ENCODE measurements around the gene RAB3IP.

Gene RAB3IP

DNA sequence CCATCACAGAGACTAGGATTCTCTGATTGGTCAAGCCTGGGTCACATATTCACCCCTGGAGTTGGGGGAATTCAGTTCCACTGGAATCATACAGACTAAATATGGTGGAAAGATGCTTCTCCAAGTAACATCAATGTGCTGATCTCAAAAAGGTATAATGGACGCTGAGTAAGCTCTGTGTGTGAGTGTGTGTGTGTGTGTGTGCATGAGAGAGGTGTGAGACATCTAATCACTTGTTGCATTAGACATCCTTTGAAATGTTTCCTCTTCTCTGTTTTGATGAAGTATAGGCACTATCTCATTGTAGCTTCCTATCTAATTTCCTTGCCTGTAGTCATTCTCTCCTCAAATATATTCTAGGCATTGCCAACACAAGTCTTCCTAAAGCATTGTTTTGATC is 5.0 kb upstream of the RAB3IP start:
- Histone ChIP-seq H3K4me2 (ENCODE audit: low read length) (no peak overlapping the region), H3K4me1 (ENCODE audit: control insufficient read depth, low read length) (peaks cover 7% of the 10 kb centered on the region), H3K4me3 (ENCODE audit: low read length) (no peak overlapping the region), H3K9me3 (ENCODE audit: control insufficient read depth, insufficient read depth, low read length) (no peaks in the 10 kb centered on the region), H3K79me2 (ENCODE audit: control insufficient read depth, low read length) (no peaks in the 10 kb centered on the region), H3K27ac (ENCODE audit: low read depth, low read length) (no peak overlapping the region), H3F3A (ENCODE audit: control insufficient read depth, insufficient read depth) (no peaks in the 10 kb centered on the region), H3K36me3 (ENCODE audit: control insufficient read depth, low read length) (no peaks in the 10 kb centered on the region), H3K27me3 (ENCODE audit: control insufficient read depth, low read length) (peaks cover 9% of the 10 kb centered on the region; the same call in 1 of the 2 replicates), H4K20me1 (ENCODE audit: control insufficient read depth, insufficient read depth, low read depth, low read length) (no peaks in the 10 kb centered on the region), H3K9me2 (replicated peaks; ENCODE audit: control insufficient read depth, low read length) (no peaks in the 10 kb centered on the region)
- no peak for TF ChIP-seq EZH2phosphoT487 (IDR thresholded peaks at IDR 0.05; ENCODE audit: borderline replicate concordance, low read length)
- TF ChIP-seq, protein P1, sequence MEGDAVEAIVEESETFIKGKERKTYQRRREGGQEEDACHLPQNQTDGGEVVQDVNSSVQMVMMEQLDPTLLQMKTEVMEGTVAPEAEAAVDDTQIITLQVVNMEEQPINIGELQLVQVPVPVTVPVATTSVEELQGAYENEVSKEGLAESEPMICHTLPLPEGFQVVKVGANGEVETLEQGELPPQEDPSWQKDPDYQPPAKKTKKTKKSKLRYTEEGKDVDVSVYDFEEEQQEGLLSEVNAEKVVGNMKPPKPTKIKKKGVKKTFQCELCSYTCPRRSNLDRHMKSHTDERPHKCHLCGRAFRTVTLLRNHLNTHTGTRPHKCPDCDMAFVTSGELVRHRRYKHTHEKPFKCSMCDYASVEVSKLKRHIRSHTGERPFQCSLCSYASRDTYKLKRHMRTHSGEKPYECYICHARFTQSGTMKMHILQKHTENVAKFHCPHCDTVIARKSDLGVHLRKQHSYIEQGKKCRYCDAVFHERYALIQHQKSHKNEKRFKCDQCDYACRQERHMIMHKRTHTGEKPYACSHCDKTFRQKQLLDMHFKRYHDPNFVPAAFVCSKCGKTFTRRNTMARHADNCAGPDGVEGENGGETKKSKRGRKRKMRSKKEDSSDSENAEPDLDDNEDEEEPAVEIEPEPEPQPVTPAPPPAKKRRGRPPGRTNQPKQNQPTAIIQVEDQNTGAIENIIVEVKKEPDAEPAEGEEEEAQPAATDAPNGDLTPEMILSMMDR (IDR thresholded peaks at IDR 0.05; ENCODE audit: low read depth, low read length, poor library complexity, severe bottlenecking): no peak

DNA sequence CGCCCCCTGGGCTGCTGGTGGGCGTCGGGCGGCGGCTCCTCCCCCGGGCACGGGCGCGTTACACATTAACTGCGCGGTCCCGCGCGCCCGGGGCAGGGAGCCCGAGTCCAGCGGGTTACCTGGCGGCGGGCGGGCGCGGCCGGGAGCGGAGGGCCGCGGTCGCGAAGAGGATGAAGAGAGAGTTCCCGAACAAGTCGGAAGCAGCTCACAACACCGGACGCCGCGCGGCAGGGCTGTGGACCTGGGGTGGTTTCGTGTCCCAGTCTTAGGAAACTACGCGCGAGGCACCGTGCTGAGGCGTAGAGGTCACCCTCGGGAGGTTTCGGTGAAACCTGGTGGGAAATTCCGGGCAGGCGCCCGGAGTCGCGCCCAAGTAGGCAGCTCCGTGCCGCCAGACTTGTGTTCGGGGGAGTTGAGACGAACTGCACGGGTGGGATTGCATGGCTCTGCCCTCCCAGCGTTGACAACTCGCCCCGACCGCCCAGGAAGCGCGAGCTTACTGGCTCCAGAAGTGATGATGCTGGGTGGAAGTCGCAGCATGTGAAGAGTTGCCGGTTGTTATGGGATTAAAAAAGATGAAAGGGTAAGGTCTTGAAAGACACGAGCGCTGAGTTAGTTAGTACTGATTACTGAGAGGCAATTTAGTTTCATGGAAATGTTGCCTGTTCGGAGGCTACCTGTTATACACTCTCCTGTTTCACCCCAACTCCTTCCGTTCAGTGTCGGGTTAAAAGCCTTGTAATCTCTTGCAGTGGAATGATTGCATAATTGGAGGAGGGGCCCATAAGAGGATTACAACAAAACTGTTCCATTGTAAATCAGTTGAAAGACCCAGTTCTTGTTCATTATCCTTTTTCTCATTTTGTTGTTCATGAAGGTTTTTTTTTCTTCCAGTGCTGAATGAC is 879 bp downstream of the RAB3IP start:
- TF ChIP-seq, protein P1 (IDR thresholded peaks at IDR 0.05; ENCODE audit: low read depth, low read length, poor library complexity, severe bottlenecking): no peak
- TF ChIP-seq EZH2phosphoT487 (IDR thresholded peaks at IDR 0.05; ENCODE audit: borderline replicate concordance, low read length): no peak
- Histone ChIP-seq H3K4me2 (ENCODE audit: low read length) (peak overlapping the region; percentile 91), H3F3A (ENCODE audit: control insufficient read depth, insufficient read depth) (no peaks in the 10 kb centered on the region), H3K9me2 (replicated peaks; ENCODE audit: control insufficient read depth, low read length) (no peaks in the 10 kb centered on the region), H3K9me3 (ENCODE audit: control insufficient read depth, insufficient read depth, low read length) (no peaks in the 10 kb centered on the region), H4K20me1 (ENCODE audit: control insufficient read depth, insufficient read depth, low read depth, low read length) (peaks cover 14% of the 10 kb centered on the region), H3K27ac (ENCODE audit: low read depth, low read length) (peak overlapping the region; percentile 64), H3K4me3 (ENCODE audit: low read length) (peak overlapping the region; percentile 92), H3K4me1 (ENCODE audit: control insufficient read depth, low read length) (peaks cover 31% of the 10 kb centered on the region), H3K79me2 (ENCODE audit: control insufficient read depth, low read length) (peaks cover 46% of the 10 kb centered on the region), H3K36me3 (ENCODE audit: control insufficient read depth, low read length) (no peaks in the 10 kb centered on the region), H3K27me3 (ENCODE audit: control insufficient read depth, low read length) (peaks cover under 1% of the 10 kb centered on the region; the same call in 1 of the 2 replicates)

DNA sequence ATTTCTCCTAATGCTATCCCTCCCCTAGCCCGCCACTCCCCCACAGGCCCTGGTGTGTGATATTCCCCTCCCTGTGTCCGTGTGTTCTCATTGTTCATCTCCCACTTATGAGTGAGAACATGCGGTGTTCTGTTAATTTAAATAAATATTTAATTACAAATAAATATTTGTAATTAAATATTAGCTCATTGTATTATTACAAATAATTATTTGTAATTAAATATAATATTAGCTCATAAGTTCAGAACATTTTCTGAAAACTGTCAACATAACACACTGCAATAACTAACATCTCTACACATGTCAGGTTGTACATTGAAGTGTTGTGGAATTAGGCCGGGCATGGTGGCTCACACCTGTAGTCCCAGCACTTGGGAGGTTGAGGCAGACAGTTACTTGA is 5.4 kb downstream of the RAB3IP start:
- Histone ChIP-seq H3F3A (ENCODE audit: control insufficient read depth, insufficient read depth) (no peaks in the 10 kb centered on the region), H3K27me3 (ENCODE audit: control insufficient read depth, low read length) (no peaks in the 10 kb centered on the region), H3K79me2 (ENCODE audit: control insufficient read depth, low read length) (peaks cover 63% of the 10 kb centered on the region), H4K20me1 (ENCODE audit: control insufficient read depth, insufficient read depth, low read depth, low read length) (peaks cover 14% of the 10 kb centered on the region), H3K36me3 (ENCODE audit: control insufficient read depth, low read length) (no peaks in the 10 kb centered on the region), H3K4me1 (ENCODE audit: control insufficient read depth, low read length) (peaks cover 24% of the 10 kb centered on the region), H3K4me3 (ENCODE audit: low read length) (no peak overlapping the region), H3K4me2 (ENCODE audit: low read length) (no peak overlapping the region), H3K9me3 (ENCODE audit: control insufficient read depth, insufficient read depth, low read length) (no peaks in the 10 kb centered on the region), H3K9me2 (replicated peaks; ENCODE audit: control insufficient read depth, low read length) (no peaks in the 10 kb centered on the region), H3K27ac (ENCODE audit: low read depth, low read length) (no peak overlapping the region)
- TF ChIP-seq, protein P1 (IDR thresholded peaks at IDR 0.05; ENCODE audit: low read depth, low read length, poor library complexity, severe bottlenecking): no peak
- TF ChIP-seq EZH2phosphoT487 (IDR thresholded peaks at IDR 0.05; ENCODE audit: borderline replicate concordance, low read length): no peak
